ENCODE measurements around the gene EEF1AKMT3.
A peak's percentile ranks its signal among the peaks of the same experiment; 100 is the strongest.

The EEF1AKMT3 gene

DNA sequence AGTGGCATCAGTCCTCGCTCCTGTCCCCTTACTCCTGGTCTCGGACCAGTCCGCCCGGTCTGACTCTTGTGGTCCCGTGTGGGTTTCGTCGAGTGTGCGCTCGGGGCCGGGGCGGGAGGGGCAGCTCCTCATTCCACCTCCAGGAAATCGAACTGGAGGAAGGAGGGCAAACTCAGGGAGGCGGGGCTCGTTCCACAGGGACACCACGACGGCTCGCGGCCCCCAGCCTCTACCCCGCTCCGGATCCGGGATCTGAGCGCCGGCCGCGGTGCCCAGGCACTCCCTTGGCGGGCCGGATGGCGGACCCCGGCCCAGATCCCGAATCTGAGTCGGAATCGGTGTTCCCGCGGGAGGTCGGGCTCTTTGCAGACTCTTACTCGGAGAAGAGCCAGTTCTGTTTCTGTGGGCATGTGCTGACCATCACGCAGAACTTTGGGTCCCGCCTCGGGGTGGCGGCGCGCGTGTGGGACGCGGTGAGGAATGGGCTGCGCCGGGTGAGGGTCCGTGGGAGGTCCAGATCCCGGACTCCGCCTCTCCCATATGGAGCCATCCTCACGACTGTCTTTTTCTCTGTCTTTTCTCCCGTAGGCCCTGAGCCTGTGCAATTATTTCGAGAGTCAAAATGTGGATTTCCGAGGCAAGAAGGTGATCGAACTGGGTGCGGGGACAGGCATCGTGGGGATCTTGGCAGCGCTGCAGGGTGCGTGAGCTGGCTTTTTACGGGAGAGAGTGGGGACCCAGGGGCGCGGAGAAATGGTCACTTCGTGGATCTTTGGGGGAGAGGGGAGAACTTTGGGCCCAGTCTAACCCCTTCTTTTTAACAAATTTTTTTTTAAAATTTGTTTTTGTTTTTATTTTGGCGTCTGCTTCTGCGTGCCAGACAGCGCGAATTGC lies at the start of gene EEF1AKMT3:
TSS of gene EEF1AKMT3 (plus strand) at position 186 of the 894 bp plus-strand sequence. CDS start at position 297, 111 bp downstream.
- DNase-seq, result peak; percentile 42

DNA sequence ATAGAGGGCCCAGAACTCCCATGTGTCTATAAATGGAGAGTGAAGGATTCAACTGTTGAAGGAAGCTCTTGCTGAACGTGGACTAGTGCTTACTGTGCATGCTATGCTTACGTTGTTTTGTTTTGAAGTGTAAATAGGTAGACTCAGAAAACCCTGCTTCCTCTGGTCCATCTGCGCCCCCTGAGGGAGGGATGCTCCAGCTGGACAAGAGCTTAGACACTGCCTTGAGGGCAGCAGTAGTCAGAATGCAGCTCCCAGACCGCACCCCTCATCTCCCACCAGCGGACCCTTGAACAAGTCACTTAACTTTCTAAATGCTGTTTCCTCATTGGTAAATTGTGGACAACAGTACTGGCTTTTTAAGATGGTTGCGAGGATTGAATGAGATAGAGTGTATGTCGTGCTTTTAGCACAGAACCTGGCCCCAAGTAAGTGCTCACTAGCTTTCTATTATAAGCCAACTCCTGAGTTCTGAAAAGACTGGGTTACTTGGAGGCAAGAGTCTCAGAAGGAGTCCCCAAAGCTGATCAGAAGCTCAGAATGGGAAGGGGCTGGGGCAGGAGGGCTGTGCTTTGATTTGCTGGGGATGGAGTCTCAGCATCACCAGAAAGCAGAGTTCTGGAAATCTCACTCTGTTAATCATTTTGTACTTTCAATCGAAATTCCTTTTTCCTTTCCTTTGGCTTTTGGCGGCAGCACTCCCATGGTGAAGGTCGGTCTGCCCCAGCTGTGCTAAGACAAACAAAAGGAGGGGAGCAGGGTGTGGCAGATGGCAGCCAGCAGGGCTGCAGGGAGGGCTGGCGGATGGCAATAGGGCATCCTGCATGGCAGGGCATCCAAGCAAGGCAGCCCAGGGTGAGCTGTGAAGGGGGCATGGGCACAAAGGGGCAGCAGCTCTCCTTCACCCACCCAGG lies 49.4 kb upstream of the EEF1AKMT3 start:
- DNase-seq, result no peak

DNA sequence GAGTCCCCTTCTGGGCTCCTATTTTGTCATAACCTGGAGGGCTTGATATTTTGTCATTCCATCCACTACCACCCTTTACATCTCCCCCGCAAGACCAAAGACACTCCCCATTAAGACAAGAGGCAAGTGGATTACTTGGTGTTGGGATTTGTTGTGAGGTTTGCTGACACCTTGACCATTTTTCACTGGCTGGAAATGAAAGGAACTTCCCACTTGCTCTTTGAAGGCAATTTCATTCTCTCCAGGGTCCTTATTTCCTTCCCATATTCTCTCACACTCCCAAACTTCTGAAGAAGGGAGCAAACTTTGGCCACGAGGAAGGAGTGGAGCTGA lies 48.8 kb upstream of the EEF1AKMT3 start:
- DNase-seq, result no peak

DNA sequence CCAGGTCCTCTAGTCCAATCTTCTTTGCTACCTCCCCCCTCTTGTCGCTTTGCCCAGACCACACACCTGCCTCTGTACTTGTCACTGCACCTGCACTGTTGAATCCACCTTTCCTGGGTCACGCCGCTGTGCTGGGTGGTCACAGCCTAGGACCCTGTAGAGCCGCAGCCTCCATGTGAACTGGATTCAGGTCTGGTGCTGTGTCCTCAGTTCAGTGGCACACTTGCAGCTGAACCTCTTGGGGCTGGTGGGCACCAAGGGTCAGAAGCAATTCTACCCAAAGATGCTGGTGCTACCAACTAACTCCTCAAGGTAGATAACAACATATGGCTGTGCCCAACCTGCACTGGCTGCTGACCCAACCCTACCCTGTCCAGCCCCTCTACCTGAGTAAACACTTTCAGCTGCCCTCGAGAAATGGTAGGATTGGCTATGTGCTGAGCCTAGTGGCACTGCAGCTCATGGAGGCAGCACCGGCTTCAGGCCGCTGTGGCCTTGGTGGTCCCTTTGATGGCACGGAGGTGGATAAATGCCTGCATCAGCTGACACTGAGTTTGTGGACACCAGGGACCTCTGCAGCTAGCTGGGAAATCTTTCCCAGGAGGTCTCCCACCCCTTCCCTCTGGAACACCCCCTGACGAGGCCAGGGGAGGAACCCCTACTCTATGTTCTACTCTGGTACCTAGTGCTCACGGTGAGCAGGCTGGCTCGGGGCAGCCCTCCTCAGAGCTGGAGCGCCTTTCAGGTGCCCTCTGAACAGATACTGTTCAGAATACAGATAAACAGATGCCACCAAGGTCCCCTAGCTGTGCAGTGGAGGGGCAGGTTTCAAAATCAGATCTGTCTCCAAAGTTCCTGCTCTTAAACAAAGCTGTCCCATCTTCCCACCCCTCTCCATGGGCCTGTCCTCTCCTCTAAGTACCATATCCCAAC lies 48.1 kb upstream of the EEF1AKMT3 start:
- DNase-seq, result no peak

DNA sequence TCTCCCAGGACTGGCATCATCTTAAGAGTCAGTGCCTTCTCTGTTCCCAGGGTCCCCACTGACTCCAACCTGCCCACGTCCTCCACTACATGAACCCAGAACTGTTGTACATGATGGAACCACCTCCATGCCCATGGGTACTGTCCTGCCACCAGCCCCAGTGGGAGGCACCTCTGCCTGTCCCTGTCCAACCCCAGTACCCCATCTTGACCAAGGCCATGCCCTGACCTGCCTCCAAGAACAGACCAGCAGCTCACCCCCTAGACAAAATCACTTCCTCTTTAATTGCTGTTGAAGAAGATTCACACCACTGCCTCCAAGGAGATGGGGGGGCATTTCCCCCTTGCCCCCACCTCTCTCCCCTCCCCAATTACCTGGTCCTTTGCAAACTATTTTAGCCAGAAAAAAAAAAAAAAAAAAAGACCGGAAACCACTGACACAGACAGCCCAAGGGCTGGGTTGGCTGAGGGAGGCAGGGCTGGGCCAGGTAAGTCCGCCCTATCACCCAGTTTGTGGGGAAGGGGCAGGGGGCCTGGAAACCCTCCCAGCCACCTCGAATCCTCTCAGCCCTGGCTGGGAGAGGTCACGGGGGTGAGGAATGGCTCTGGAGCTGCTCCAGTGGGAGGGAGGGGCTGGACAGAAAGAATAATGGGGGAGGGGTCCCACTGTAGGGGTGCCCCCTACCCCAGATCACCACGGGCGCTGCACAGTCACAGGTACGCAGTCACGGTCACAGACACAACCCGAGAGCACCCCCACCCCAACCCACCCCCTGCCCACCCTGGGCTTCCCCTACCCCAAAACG lies 47.3 kb upstream of the EEF1AKMT3 start:
- no peak for DNase-seq

DNA sequence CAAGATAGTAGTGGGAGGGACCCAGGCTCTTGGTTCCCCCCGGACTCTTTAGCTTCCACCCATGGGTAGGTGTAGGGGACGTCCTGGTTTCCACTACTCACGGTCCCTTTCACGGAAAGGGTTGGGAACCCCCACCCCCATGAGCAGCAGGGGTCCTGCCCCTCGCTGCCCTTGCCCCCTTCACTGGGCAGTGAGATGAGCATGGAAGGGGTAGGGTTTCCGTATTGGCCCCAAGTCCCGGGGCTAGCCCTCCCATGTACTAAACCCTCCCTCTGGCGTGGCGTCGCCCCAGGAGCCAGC lies 46.6 kb upstream of the EEF1AKMT3 start:
- DNase-seq, result no peak

DNA sequence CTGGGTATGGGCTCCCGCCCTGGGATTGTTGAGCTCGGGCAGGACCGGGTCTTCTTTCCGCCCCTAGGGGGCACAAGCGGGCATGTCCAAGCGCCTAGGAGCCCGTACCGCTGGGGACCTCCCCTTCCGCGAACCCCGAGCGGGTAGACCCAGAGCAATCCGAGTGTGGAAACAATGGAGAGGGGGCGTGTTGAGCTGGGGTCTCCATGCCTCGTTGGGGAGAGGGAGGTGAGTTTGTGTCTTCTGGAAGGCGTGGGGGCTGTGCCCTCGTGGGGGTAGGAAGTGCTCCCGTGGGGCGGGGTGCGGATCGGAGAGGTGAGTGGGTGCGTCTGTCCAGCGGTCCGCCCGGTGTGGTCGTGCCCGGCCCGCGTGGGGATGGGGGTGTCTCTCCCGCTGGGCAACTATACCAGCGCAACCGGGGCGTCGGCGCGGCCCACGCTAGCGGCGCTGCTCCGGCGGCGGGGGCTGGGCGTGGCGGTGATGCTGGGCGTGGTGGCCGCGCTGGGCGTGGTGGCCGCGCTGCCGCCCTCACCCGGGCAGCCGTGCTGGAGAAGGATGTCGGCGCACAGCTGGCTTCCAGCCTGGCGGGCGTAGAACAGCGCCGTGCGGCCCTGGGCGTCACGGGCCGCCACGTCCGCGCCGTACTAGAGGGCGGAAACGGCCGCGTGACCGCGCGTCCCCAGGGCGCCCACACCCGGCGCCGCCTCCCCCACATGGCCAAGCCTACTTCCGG lies 46.1 kb upstream of the EEF1AKMT3 start:
- DNase-seq, result no peak

DNA sequence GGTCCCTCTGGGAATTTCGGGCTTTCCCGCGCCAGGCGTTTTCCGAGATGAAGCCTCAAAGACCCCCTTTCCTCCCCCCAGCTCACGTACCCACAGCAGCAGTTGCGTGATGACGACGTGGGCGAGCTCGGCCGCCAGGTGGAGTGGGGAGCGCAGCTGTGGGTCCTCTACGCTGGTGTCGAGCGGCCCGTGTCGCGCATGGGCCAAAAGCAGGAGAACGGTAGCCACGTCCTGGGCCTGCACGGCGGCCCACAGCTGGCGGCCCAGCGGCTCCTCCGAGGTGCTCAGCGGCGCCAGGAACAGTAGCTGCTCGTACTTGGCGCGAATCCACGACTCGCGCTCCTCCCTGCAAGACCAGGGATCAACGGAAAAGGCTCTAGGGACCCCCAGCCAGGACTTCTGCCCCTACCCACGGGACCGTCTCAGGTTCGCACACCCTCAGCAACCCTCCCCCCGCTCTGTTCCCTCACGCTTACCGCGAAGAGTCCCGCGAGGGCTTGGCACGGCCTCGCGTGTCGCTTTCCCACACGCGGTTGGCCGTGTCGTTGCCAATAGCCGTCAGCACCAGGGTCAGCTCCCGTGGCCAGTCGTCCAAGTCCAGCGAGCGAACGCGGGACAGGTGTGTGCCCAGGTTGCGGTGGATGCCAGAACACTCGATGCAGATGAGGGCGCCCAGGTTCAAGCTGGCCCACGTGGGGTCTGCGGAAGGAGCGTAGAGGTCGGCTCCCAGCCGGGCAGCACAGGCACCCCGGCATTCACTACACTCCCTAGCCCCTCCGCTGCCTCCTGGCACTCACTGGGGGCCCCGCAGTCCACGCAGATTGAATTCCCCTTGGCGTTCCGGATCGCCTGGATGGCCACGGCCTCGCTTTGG lies 45.3 kb upstream of the EEF1AKMT3 start:
- DNase-seq, result no peak

DNA sequence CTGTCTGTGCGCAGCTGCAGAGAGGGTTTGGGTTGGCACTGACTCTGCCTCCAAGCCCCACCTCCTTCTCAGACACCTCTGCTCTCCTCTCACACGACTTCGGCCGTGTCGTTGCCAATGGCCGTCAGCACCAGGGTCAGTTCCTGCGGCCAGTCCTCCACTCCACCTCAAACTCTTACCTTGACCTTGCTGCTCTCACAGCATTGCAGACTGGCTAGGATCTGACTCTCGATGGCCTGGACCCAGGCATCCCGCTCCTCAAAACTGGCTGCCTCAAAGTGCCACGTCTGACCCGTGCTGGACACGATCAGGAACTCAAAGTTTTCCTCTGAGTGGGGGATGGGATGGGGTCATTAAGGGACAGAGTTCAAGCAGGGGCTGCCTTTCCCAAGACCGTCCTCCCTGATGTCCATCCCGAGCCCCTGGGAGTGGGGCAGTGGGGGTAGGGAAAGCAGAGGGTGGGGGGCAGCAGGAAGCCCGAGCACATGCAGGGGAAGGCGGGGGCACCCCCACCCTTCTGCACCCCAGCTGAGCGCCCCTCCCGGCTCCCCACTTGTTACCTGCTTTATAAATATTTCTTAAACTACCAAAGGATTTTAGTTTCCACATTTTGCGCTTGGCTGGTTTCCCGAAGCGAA lies 44.5 kb upstream of the EEF1AKMT3 start:
- DNase-seq, result no peak

DNA sequence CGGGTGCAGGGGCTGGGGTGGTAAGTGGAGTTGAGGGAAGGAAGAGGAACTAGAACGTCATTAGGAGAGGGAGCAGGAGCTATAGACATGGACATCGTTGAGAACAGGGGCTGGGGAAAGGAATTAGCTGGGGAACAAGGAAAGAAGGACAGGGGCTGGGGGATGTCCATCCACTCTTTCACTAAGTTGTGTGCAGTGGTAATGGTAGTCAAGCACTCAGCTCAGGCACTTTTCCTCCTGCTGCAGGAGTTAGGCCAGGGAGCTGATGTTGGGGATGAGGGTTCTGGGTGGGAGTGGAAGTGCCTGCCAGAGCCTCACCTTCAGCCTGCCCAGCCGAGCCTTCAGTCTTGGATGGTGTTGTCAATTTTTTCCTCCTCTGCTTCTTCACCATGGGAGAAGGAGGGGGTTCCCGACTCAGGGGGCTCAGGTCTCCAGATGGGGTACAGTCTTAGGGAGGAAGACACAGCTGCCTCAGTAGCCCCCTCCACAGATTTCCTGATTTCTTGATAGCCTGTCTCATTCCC lies 43.0 kb upstream of the EEF1AKMT3 start:
- no peak for DNase-seq

DNA sequence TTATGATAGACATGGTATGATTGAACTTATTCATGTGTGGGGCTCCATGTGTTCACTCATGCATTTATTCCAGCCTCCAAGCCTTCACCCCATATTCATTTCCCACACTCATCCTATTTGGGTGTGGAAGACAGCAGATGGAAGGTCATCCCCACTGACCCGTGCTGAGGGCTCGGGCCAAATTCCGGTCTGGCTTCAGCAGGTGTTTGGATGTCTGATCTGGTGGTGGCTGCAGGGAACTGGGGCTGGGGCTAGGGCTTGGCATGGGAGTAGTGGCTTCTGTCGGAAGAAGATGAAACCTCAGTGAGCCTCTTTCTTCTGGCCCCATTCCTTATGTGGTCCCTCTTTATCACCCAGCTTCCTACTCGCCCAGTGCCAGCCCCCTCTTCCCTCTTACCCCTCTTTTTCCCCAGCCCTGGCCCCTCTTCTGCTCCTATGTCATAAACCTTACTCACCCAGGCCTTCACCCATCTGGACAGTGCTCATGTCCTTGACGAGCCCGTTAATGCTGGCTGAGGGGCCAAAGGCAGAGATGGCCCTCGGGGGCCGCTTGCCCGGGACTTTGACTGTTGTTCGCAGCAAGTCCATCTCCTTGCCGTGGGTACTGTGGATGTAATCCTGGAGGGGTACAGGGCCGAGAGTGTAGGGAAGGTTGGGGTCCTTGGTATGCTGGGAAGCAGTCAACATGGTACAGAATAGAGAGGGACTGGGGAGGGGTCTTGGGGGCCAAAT lies 41.9 kb upstream of the EEF1AKMT3 start:
- no peak for DNase-seq

DNA sequence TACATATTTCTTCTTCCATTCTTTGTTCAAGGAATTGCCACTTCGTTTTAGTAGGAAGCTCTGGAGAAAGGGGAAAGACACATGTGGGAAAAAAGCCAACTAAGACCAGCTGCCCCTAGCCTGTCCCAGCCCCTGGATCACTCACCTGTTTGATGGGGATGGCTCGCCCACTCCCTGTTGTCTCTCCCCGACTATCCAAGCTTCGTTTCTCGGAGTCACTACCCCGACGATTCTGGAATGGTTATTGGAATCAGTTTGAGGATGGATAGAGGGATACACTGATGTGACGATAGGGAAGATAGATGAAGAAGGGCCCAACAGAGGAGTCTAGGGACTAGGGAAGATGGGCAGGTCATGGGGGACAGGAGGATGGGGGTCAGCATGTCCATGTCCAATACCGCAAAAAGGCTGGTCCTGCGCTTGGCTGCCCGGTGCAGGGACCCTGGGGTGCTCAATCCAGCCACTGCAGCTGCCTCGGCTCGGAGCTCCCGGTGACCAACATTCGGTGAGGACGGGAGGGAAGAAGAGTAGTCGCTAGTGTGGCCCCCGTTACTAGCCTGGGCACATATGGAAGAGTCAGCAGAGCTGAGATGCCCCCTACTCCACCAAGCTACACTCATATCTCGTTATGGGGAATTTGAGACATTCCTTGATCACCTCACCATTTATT lies 40.9 kb upstream of the EEF1AKMT3 start:
- DNase-seq, result no peak

DNA sequence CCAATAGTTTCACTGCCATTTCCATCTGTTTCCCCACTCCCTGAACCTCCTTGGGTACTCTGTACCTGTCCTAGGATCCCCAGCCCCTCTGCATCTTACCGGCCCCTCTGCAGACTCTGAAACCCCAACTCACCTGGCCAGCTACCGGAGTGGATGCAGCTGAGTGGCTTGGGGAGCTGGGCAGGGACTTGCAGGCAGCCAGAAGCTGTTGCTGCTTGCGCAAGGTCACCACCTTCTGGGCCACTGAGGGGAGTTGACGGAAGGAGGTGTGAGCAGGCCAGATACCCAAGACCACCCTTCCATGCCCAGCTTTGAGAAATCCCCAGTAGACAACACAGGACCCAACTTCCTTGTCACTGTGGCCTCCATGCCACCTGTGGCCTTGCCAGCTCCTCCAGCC lies 40.1 kb upstream of the EEF1AKMT3 start:
- no peak for DNase-seq

DNA sequence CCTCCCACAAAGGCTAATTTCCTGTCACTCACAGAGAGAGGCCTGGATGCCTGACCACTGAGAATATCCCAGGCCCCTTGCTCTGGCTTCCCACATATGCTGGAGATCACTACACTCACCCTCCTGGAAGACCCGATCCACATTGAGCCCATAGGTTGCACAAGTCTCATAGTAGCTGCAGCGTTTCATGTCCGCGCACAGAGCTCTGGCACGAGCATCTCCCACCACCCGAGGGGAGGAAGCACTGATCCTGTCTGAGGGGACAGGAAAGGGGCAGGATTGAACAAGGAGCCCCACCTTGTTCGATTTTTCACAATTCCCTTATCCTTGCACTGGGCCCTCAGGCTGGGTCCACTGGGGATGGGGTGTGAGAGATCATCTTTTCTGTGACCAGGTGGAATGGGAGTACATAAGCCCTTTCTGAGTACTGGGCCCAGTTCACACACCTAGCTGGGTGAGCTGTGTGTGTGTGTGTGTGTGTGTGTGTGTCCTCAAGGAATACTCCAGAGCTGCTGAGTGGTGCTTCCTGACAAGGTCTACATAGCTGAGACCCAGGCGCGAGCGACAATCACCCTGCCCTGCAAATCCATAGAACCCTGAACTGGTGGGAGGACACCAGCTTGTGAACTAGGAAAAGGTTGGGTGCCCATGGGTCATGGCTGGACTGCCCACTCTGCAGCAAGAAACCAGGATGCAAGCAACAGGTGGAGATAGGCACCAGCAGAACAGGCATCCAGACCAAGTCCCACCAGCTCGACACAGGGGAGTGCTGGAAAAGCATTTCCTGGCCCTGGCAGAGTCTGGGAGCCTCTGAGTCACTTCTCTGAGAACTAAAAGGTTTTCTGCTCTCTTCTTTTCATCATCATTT lies 39.5 kb upstream of the EEF1AKMT3 start:
- no peak for DNase-seq

DNA sequence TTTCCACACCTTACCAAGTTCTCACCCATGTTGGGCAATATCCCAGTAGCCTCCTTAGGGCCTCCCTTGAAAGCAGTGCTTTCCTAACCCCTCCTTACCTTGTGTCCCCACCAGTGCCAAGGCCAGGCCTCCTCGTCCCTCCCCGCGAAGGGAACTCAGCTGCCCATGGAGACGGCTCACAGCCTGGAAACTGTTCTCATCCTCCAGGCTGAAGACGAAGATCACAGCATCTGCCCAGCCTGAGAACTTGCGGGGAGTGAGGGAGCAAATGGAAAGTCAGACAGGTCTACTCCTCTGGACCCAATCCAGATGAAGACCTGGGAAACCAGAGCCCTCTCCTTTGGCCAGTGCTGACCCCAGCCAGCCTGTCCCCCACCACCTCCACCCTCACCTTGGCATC lies 38.5 kb upstream of the EEF1AKMT3 start:
- DNase-seq, result no peak

DNA sequence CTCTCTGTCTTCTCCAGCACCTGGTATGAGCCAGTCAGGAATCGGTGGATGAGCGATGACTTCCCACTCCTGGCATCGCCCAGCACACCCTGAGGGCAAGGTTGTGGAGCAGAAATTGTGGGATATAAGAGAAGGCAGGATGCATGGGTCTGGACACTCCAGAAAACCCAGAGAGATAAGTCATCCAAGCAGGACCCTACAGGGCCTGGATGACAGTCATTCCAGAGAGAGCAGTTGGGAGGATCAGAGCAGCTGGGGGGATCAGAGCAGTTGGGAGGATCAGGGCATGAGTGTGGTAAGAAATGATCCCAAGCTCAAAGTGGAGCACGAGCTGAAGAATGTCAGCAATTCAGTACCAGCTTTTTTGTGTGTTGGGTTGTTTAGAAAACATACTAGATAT lies 37.8 kb upstream of the EEF1AKMT3 start:
- DNase-seq, result no peak

DNA sequence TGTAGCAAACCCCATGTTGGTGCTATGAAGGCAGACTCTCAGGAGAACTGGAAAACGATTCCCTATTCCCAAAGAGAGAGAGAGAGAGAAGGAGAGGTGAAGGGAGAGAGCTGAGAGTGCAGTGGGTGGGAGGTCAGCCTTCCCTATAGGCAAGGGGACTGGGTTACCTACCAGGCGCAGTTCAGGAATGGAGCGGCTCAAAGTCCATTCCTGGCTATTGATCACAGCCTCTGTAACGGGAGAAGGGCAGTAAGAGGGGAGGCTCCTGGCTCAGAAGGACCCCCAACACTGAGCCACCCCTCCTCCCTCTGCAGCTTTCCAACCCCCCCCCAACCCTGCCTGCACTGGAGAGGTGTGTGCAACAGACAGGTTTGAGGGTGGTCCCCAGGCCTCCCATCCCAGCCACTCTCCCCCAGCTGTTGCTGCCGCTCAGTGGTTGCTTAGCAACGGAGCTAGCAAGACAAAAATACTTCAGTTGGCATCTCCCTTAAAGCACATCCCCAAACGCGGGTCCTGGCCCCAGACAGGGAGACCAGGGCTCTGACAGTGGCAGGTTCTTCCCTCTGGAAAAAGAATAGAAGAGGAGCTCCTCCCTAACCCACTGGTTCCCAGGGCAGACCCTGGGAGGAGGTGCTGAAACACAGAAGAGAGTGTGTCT lies 37.1 kb upstream of the EEF1AKMT3 start:
- DNase-seq, result no peak

Data from NCI-H2227 treated with DMSO at 0.1 percent for 48 hours (cell line).